GM18873 (cell line): ENCODE data around the gene PTK7.
"Not testable (repeated sequence)": the region's sequence is repeated elsewhere in the genome, so short reads cannot be mapped to it uniquely, and the experiment has no call there.

ENCODE experiments used
- ATAC-seq: cut with Tn5 transposase; IDR thresholded peaks from one replicate; pipeline ENCODE4 v1.9.1; 2021; ENCODE audit warnings: mild to moderate bottlenecking, moderate library complexity, moderate number of reproducible peaks; ENCODE audit not compliant: unreplicated experiment, low FRiP score

The PTK7 gene

GRCh38 chr6:43053545-43054205 lies 22.4 kb upstream of the PTK7 start, which contains the start of gene CUL7:
CUL7 (minus strand) TSS chr6:43053851; CDS start chr6:43052788, 1,063 bp downstream.
- peak; percentile 48 for ATAC-seq

GRCh38 chr6:43054206-43054943 lies 21.7 kb upstream of the PTK7 start:
- ATAC-seq: no peak

GRCh38 chr6:43055966-43056365 lies 20.1 kb upstream of the PTK7 start:
- no peak for ATAC-seq

- ATAC-seq: no peak
Observed at GRCh38 chr6:43058531-43058930, 17.6 kb upstream of the PTK7 start.

DNA sequence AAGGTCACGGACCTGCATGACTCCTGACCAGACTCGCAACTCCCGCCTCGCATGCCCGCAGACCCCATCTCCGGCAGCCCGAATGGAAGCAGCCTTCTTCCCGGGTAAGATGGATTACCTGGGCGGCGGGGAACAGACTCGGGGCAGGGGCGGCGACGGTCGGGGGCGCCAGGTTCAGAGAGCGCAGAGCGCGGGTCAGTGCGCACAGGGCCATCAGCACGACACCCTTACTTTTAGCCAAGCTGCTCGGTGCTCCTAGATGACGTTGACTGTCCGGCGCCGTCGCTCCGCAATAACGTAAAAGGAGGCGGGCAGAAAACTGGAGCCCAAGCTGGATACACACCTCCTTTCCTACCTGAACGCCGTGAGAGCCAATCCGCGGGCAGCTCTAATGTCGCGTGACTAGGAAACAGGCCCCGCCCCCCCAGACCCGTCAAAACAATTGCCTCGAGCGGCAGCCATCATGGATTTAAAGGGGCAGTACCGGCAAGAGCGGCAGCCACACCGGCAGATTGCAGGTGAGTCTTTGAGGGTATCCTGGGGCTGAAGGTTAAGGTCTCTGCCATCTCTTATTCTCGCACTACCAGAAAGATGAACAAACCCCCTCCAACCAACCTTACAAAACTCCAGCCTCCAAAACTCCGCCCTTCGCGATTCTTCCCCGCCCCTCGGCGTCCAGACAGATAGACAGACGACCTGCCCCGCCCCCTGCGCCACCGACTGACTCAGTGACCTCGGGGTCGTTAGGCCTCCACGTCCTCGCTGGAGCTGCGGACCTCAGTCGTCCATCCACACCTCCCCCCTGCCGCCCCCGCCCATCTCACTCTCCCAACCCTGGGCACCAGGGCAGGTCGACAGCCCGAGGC lies 16.7 kb upstream of the PTK7 start, which contains the start of the genes KLC4 and MRPL2:
Gene KLC4 (plus strand): TSS at position 464 of the 866 bp plus-strand sequence. CDS start 1,705 bp downstream, outside the sequence.
Gene MRPL2 (minus strand): TSS at position 267 of the 866 bp plus-strand sequence. CDS start 53 bp downstream, at position 214.
- peak; percentile 92 for ATAC-seq

DNA sequence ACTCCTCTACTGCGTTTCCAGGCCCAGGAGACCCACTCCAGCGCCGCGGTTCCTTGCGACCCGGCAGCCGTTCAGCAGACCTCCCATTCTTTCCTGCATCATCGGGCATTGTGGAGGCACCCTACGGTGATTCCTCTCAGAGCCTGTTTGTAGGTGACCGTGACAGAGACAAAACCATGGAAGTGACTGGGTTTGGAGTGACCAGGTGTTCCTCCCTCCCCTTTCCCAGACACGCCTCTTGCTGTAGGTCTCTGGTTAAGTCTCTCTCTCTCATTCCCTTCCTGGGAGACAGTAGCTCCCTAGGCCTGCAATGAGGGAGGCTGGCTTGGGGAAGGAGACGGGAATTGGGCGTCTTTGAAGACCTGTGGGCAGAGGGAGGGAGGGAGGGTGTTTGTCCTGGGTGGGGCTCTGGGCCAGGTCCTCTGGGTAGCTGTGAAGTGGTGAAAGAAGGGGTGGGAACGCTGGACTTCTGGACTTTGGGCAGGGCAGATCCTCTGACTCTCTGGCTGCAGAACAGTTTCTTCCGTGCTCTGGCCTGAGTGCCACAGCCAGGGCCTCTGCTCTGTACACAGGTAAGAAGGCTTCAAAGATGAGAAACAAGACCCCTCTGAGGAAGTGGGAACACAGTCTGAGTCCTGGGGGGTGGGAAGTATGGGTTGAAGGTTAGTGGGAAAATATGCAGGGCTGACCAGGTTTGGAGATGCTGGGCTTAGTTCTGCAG lies 15.9 kb upstream of the PTK7 start:
- ATAC-seq: no peak

DNA sequence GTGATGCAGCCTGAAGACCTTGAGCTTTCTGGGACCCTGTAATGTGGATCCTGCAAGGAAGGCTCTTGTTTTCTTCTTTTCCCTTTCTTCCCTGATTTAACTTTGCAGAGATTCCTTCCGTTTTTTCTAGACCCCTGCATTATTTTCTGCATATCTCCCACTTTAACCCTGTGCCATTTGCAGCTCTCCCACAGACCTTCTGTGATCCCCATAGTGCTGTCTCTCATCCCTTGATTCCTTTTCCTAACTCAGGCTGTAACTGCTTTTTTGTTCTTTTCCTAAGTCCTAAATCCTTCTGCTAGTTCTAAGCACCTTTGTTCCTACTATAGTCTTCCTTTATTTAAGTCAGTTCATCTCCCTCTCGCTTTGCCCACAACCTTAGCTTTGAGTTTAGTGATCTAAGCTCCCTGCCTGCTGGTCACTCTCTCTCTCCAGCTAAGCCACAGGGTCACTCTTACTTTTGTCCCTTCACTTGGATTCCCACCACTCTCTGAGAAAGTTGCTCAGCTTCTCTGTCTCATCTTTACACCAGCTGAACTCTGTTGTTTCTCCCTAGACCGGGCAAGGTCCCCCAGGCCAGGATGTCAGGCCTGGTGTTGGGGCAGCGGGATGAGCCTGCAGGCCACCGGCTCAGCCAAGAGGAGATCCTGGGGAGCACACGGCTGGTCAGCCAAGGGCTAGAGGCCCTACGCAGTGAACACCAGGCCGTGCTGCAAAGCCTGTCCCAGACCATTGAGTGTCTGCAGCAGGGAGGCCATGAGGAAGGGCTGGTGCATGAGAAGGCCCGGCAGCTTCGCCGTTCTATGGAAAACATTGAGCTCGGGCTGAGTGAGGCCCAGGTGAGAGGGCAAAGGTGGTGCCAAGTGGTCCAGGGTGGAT lies 15.1 kb upstream of the PTK7 start:
- no peak for ATAC-seq

- ATAC-seq: no peak
Observed at GRCh38 chr6:43061861-43062260, 14.3 kb upstream of the PTK7 start.

GRCh38 chr6:43062818-43063217 lies 13.3 kb upstream of the PTK7 start:
- ATAC-seq: no peak

DNA sequence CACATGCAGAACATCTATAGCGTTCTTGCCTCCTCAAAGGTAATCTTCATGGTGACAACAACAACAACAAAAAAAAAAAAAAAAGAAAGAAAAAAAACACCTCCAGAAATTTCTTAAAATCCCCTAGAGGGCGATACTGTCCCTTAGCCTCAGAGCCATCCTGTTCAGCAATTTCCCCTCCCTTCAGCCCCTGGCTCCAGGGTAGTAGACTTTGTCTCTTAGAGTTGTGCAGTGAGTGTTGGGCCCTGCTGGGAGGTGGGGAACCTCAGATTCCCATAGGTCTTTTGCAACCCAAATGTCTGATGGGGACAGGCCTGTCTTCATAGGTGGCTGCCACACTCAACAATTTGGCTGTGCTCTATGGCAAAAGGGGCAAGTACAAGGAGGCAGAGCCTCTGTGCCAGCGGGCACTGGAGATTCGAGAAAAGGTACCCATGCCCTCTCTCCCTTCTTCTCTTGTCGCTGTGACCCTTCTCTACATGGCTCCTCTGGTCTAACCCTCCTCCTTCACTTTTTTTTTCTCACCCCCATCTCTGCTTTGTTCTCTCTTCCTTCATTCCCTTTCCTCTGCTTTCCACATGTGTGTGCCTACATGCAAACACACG lies 6.0 kb upstream of the PTK7 start:
- no peak for ATAC-seq

GRCh38 chr6:43074847-43075669 lies 1.1 kb upstream of the PTK7 start:
- no peak for ATAC-seq

GRCh38 chr6:43076464-43077332 lies 584 bp downstream of the PTK7 start:
- no peak for ATAC-seq

DNA sequence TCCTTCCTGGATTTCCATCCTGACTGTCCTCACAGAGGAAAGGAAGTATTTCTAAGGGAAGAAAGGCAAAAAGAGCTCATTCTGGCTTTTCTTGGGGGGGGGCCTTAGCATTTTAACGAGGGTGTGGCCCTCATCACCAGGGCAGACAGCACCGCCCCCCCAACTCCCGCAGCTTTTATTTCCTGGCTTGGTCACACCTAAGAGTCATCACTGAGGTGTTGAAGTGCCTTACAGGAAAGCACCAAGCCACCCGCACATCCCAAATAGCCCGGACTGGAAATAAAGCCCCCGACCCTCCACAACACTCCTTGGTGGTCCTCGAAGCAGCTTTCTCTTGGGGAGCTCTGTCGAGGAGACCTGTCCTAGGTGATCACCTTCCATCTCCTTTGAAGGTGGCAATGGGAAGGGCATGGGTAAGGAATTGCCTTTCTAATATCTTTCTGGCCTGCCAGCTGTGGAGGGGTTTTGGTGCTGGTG lies 1.3 kb downstream of the PTK7 start:
- no peak for ATAC-seq

DNA sequence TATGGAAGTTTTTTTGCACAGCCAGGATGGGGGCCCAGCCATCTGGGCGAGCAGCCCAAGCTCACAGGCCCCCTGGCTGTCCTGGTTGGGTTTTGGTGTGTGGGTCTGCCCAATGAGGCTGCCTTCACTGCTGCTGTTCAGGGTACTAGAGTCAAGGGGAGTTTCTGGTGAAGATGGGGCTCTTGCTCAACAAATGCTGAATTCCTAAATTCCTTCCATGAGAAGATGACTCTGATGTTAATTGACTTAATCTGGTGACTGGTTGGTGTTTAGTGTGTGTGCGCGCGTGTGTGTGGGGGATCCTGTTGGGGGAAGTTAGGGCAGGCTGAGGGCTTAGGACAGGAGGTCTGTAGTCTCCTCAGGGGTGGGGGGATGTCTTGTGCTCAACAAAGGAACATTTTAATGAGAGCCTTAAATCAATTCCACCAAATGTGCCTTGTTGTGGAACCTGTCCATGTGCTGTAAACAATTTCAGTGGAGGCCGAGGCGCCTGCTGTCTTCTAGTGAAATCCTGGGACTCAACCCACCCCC lies 1.9 kb downstream of the PTK7 start:
- ATAC-seq: no peak

- no peak for ATAC-seq
Observed at GRCh38 chr6:43078691-43079090, 2.6 kb downstream of the PTK7 start.

DNA sequence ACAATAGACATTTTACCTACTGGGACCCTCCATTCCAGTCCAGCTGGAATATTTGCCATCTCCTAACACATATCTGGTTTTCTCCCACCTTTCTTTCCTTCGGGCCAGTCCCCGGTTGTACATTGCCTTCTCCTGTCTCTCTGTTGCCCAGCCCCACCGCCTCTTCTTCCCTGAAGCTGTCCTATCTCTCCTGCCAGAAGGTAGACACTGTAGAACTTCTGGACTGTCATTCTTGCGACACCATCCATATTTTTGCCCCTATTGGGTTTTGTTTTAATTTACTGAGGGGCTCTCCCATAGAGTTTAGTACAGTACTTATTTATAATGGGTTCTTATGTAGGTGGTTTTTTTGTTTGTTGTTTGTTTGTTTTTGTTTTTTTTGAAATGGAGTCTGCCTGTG lies 4.9 kb downstream of the PTK7 start:
- no peak for ATAC-seq

DNA sequence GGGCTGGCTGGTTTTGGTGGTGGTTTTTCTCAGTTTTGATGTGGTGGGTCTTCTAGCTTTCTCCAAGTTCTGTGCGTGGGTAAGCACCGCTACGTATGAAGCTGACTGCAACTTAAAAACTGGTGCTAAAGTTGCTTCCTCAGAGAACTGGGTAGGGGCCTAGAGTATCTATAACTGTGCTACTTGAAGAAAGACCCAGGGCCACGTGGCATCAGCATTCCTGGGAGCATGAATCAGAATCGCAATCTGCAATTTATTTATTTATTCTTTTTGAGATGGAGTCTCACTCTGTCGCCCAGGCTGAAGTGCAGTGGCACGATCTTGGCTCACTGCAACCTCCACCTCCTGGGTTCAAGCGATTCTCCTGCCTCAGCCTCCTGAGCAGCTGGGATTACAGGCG lies 5.8 kb downstream of the PTK7 start:
- not testable (repeated sequence) for ATAC-seq
